Activated T-cell treated with anti-CD3 and anti-CD28 coated beads for 48 hours (primary cell): ENCODE data around the gene WNT3A.
A peak's percentile ranks its signal among the peaks of the same experiment; 100 is the strongest.

ENCODE experiments used
- DNase-seq: peaks from one replicate; pipeline ENCODE4 v3.0.0-alpha.2; 2020; ENCODE audit warnings: low read depth

WNT3A gene

GRCh38 chr1:228031276-228031995 lies 24.6 kb downstream of the WNT3A start:
- DNase-seq, result no peak

GRCh38 chr1:228032041-228032440 lies 25.2 kb downstream of the WNT3A start:
- DNase-seq, result no peak

- DNase-seq, result no peak
These were observed 26.6 kb downstream of the WNT3A start for GRCh38 chr1:228033376-228033775.

- DNase-seq, result no peak
These were observed 28.4 kb downstream of the WNT3A start for GRCh38 chr1:228034954-228035837.

- no peak for DNase-seq
These were observed 29.0 kb downstream of the WNT3A start for GRCh38 chr1:228035844-228036243.

GRCh38 chr1:228036701-228037231 lies 30.0 kb downstream of the WNT3A start:
- no peak for DNase-seq

GRCh38 chr1:228037401-228038386 lies 30.9 kb downstream of the WNT3A start:
- peak; percentile 42 for DNase-seq

GRCh38 chr1:228038387-228039005 lies 31.7 kb downstream of the WNT3A start:
- no peak for DNase-seq

- DNase-seq, result no peak
These were observed 32.5 kb downstream of the WNT3A start for GRCh38 chr1:228039006-228039903.

GRCh38 chr1:228039986-228040385 lies 33.2 kb downstream of the WNT3A start:
- no peak for DNase-seq

GRCh38 chr1:228041316-228041715 lies 34.5 kb downstream of the WNT3A start:
- no peak for DNase-seq

- no peak for DNase-seq
These were observed 35.7 kb downstream of the WNT3A start for GRCh38 chr1:228042508-228042907.

GRCh38 chr1:228043281-228043848 lies 36.6 kb downstream of the WNT3A start:
- no peak for DNase-seq

- no peak for DNase-seq
These were observed 38.2 kb downstream of the WNT3A start for GRCh38 chr1:228044961-228045360.

GRCh38 chr1:228045405-228045804 lies 38.6 kb downstream of the WNT3A start:
- DNase-seq, result no peak

GRCh38 chr1:228045871-228046270 lies 39.1 kb downstream of the WNT3A start:
- no peak for DNase-seq

GRCh38 chr1:228046421-228047182 lies 39.8 kb downstream of the WNT3A start:
- DNase-seq, result no peak

GRCh38 chr1:228047183-228047466 lies 40.3 kb downstream of the WNT3A start:
- DNase-seq, result no peak

- DNase-seq, result no peak
These were observed 41.3 kb downstream of the WNT3A start for GRCh38 chr1:228048120-228048519.
